Amygdala (tissue), 56 donors: ENCODE results near the gene HDAC10.

ENCODE experiments used
- DNase-seq, 56 donors: peaks; one replicate each; lab custom pipeline; 2025; lab: John Stamatoyannopoulos, UW

Gene HDAC10

GRCh38 chr22:50270666-50271394 lies 19.8 kb upstream of the HDAC10 start:
- peak in 10 of 56 donors; percentile 8 to 61 (median 42) for DNase-seq

DNA sequence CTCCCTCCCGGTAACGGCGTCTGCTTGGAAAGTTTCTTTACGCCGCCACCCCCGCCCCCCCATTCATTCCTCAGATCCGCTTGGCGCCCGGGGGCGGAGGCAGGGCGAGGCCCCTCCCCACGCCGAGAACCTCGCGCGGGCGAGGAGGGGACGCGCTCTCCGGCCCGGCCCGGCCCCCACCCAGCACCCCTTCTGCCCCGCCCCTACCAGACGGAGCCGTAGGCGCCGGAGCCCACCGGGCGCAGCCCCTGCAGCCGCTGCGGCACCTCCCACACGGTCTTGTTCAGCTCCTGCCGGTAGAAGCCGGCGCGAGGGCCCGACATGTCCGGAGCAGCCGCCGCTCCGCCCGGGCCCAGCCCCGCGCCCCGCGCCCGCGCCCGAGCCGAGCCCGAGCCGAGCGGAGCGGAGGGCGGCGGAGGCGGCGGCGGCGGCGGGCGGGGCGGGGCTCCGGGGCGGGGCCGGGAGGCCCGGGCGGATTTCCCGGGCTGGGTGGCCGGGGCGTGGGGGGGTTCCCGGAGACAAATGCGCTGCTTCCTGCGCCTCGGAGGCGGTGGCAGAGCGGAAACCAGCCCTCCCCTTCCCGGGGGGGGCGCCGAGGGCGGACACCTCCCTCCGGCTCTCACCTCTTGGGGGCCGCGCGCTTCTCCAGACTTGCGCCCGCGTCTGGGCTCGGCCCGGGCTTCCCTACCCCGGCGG lies 19.1 kb upstream of the HDAC10 start, which contains the start of gene MAPK11:
MAPK11 (minus strand) TSS at position 411 of the 696 bp plus-strand sequence; CDS start at position 323, 88 bp downstream.
- DNase-seq = peak in 23 of 56 donors; percentile 11 to 67 (median 44)

DNA sequence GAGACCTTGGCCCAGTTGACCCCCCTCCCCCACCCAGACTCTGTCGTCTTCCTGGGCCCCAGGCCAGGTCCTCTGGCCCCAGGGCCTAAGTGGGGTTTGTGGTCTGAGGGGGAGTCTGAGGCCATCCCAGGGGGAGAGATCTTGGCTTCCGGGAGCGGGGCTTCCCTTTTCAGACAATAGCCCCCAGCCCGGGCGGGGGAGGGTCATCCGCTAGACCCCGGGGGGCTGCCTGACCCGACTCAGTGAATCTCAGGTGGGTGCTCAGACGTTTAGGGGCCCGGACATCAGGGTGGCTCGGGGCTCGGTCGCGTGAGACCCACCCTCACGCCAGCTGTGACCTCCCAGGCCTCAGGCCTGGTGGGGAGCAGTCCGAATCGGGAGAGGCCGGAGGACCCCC lies 18.5 kb upstream of the HDAC10 start:
- no peak for DNase-seq

DNA sequence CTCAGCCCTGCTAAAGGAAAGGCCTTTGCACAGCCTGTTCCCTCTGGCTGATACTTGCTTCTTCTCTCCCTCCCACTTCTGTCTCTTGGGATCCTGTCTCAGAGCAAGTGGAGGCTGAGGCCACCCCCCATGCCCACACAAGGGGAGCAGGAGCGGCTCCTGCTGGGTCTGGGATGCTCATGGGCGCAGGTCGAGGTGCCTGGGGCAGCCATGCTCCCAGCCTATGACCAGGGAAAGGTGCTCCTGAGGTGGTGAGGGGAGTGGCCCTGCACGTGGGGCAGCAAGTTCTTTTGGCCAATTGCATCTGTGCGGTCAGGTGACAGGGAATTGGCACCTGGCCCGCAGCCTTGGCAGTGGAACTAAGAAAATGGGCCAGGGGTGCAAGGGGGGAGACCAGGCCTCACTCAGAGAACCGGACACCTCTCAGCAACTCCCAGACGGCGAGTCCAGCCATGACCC lies 17.6 kb upstream of the HDAC10 start:
- peak in 18 of 56 donors; percentile 27 to 53 (median 39) for DNase-seq

DNA sequence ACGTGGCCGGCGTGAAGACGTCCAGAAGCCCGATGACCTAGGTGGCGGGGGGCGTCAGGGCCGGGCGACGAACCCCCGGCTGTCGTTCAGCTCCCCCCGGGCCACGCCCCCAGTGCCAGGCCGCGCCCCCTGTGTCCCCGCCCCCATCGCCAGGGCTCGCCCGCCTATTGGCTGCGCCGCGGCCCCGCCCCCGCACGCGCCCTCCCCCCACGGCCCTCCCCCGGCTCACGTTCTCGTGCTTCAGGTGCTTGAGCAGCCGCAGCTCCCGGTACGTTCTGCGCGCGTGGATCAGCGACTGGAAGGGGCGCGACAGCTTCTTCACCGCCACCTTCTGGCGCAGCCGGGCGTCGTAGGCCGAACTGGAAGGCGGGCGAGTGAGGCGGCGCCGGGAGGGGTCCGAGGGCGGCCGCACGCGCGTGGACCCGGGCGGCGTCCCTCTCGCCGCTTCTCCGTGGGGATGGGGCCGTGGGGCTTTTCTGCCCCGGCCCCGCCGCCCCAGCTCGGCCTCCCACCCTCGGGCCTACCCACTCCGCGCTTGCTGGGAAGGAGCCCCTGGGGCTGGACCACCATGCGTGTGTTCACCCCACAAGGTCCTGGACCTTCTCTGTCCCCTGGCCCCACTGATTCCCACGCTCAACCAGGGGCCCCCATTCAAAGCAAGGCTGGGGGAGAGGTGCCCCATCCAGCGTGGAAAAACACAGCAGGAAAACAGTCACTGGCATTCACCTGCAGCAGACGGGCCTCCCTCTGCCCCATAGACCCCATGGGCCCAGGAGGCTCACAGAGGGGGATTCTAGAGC lies 16.7 kb upstream of the HDAC10 start:
- DNase-seq = peak in 21 of 56 donors; percentile 14 to 56 (median 39)

- no peak for DNase-seq
Measured at GRCh38 chr22:50266994-50267393, 15.9 kb upstream of the HDAC10 start.

GRCh38 chr22:50264946-50265669 lies 14.0 kb upstream of the HDAC10 start:
- DNase-seq = no peak

DNA sequence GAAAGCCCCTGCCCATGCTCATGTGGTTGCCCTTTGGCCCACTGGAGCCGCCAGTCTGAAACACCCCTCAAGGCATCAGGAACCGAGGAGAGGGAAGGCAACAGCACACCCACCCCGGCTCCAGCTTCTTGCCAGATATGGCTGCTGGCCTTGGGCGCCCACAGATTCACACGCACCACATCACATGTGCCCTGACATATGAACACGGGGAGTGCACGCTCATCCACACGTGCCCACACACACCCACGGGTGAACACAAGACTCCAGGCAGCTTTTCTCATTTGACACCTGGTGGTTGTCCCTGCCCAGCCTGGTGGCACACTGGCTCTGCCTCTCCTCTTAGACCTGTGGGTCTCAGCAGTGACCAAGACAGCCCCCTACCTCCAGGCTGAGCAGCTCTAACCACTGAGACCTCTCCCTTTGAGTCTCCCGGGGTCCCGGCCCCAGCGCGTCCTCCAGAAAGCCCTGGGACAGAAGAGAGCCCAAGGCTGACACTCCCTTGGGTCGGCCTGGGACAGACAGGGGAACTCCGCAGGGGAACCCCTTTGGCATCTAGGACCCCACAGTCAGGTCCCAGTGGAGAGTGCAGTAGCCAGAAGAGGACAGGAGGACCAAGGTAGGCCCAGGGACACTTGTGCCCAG lies 13.2 kb upstream of the HDAC10 start:
- peak in 13 of 56 donors; percentile 6 to 75 (median 41) for DNase-seq

DNA sequence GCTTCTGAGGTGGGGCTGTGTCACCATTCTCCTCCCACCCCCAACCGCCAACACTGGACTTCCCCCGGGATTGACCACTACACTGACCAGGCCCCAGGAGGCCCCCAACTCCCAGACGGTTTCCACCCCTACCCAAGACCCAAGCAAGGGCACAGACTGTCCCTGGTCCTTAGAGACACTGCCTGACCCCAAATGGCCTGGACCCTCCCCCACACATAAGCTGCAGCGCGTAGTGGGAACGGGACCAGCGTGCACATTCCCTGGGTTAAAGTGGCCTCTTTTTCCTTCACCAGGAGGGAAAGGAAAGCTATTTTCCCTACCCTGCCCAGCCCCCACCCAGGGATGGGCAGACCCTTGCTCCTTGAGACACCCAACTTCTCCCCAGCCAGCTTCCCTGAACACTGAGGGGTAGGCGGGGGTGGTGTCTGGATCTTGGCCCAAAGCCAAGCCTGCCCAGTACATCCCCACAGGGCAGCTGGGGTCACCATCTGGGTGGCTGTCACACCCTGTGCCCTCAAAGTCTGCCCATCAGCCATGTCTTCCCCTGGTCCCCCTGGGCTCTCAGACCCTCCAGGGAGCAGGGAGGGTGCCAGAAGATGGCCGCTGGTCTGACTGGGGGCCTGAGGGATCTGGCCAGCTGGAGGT lies 12.0 kb upstream of the HDAC10 start:
- DNase-seq = no peak

DNA sequence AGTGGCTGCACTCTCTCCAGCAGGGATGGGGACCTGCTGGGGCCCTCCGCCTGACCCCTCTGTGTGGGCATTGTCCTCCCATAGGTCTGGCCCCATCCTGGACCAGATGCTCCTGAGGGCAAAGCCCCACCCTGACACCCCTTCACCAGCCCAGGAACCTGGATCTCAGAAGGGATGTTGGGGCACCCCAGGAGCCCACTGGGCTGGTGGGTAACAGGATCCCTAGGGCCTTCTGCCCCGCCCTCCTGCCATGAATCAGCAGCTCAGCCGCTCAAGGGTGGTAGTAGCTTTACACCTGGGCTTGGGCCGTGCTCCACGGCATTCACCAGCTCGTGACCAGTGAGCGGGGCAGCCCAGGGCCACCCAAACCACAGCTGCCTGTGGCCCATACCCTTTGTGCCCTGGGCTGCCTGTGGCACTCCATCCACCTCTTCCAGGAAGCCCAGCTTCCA lies 11.4 kb upstream of the HDAC10 start:
- no peak for DNase-seq

- peak in 6 of 56 donors; percentile 5 to 55 (median 31) for DNase-seq
Measured at GRCh38 chr22:50261615-50262459, 10.8 kb upstream of the HDAC10 start, which contains the start of gene MAPK12. TSS of gene MAPK12 (minus strand) at chr22:50261683. CDS start at chr22:50261509, 174 bp downstream.

GRCh38 chr22:50260801-50261614 lies 9.9 kb upstream of the HDAC10 start:
- peak in 26 of 56 donors; percentile 15 to 72 (median 42) for DNase-seq

GRCh38 chr22:50260434-50260800 lies 9.4 kb upstream of the HDAC10 start:
- peak in 1 of 56 donors; percentile 31 for DNase-seq

GRCh38 chr22:50259302-50259701 lies 8.2 kb upstream of the HDAC10 start:
- peak in 6 of 56 donors; percentile 8 to 39 (median 35) for DNase-seq

DNA sequence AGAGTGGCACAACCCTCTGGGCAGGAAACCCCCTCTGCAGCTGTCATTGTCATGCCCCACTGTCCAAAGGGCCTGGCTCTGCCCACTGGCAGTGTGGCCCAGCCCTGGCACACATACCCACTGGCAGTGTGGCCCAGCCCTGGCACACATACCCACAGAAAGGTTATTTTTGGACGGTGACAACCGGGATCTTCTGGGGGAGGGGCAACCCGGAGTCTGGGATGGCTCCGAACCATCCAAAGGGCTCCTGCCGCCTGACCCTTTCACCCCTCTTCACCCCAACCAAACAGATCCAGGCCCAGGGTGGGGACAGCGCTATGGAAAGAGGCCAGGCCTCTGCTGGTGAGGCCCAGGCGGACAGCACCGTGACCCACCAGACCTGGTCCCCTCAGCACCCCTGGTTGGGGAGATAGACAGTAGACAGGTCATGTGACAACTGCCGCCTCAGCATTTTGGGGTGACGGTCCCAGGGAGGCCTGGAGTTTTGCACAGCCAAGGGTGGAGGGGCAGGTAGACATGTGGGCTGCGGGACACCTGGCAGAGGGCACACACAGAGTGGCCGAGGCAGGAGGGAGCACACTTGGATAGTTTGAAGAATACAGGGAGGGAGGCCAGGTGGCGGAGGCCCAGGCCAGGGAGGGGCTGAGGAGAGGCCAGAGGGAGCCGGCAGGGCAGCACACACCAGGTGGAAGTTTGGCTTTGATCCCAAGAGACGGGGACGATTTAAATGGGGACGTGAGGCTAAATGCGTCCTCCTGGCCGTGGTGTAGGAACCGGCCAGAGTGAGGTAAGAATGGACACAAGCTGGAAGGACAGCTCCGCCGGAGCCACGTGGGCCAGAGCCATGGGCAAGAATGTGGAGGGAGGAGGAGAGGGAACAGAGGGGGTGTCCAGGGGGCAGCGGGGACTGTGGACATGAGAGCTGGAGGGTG lies 7.6 kb upstream of the HDAC10 start:
- DNase-seq = peak in 2 of 56 donors; percentile 20 to 37
